ENCODE data around the gene ARRB1.

- TF ChIP-seq POLR2G (IDR thresholded peaks at IDR 0.05; ENCODE audit: low read depth, low read length) (no peak), ZNF292 (CRISPR knock-in tag; IDR thresholded peaks at IDR 0.05; ENCODE audit: borderline replicate concordance, low read depth) (no peak), POLR2AphosphoS5 (IDR thresholded peaks at IDR 0.05; ENCODE audit: low read depth, low read length) (no peak), ZNF780A (CRISPR knock-in tag; IDR thresholded peaks at IDR 0.05) (no peak), RARA (CRISPR knock-in tag; IDR thresholded peaks at IDR 0.05) (no peak), ZNF335 (CRISPR knock-in tag; IDR thresholded peaks at IDR 0.05) (no peak), RAD21 (CRISPR knock-in tag; IDR thresholded peaks at IDR 0.05) (no peak), ATF3 (CRISPR knock-in tag; IDR thresholded peaks at IDR 0.05) (no peak)
- TF ChIP-seq, protein P1, sequence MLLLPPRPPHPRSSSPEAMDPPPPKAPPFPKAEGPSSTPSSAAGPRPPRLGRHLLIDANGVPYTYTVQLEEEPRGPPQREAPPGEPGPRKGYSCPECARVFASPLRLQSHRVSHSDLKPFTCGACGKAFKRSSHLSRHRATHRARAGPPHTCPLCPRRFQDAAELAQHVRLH (CRISPR knock-in tag; IDR thresholded peaks at IDR 0.05; ENCODE audit: borderline replicate concordance, low read depth), result no peak
- TF ChIP-seq, protein P2, sequence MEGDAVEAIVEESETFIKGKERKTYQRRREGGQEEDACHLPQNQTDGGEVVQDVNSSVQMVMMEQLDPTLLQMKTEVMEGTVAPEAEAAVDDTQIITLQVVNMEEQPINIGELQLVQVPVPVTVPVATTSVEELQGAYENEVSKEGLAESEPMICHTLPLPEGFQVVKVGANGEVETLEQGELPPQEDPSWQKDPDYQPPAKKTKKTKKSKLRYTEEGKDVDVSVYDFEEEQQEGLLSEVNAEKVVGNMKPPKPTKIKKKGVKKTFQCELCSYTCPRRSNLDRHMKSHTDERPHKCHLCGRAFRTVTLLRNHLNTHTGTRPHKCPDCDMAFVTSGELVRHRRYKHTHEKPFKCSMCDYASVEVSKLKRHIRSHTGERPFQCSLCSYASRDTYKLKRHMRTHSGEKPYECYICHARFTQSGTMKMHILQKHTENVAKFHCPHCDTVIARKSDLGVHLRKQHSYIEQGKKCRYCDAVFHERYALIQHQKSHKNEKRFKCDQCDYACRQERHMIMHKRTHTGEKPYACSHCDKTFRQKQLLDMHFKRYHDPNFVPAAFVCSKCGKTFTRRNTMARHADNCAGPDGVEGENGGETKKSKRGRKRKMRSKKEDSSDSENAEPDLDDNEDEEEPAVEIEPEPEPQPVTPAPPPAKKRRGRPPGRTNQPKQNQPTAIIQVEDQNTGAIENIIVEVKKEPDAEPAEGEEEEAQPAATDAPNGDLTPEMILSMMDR (CRISPR knock-in tag; IDR thresholded peaks at IDR 0.05), result no peak
- TF ChIP-seq, protein P3, sequence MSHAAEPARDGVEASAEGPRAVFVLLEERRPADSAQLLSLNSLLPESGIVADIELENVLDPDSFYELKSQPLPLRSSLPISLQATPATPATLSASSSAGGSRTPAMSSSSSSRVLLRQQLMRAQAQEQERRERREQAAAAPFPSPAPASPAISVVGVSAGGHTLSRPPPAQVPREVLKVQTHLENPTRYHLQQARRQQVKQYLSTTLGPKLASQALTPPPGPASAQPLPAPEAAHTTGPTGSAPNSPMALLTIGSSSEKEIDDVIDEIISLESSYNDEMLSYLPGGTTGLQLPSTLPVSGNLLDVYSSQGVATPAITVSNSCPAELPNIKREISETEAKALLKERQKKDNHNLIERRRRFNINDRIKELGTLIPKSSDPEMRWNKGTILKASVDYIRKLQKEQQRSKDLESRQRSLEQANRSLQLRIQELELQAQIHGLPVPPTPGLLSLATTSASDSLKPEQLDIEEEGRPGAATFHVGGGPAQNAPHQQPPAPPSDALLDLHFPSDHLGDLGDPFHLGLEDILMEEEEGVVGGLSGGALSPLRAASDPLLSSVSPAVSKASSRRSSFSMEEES (CRISPR knock-in tag; IDR thresholded peaks at IDR 0.05), result no peak
These were observed 64.5 kb downstream of the ARRB1 start for GRCh38 chr11:75286826-75287465.
